SK-MEL-5 (cell line): Measurements from ENCODE around the gene MAP3K3. TPM values are rescaled to one million over a fixed set of nuclear protein-coding genes. Genes with fewer than 3 reads are reported as not detected.
A peak's percentile ranks its signal among the peaks of the same experiment; 100 is the strongest.

Experiments
- DNase-seq: peaks from one replicate; pipeline ENCODE4 v3.0.0-alpha.2; 2016; ENCODE audit warnings: low read depth, low spot score
- in situ Hi-C: cut with HindIII; loops from 2 replicates; pipeline ENCODE4 v1.10.0; 2016; ENCODE audit warnings: low sequenced_read_pairs, high pct_unique_total_duplicates, low pct_unique_long_range_greater_than_20kb
- total RNA-seq: library from RNA; depleted of rRNA; stranded (reverse); fragments of >200 nt; shearing (Covaris generic); gene quantifications from 2 replicates; pipeline ENCODE4 v1.2.3, GENCODE V29; 2014

Gene MAP3K3
- total RNA-seq, 1 experiment from 2014 or later = 13.1 TPM

GRCh38 chr17:63681530-63681929 is 59.3 kb downstream of the MAP3K3 start:
- peak; percentile 53 for DNase-seq
- in situ Hi-C loops = no loop called here

- in situ Hi-C loops = no loop called here
- no peak for DNase-seq
These were observed 60.2 kb downstream of the MAP3K3 start for GRCh38 chr17:63682441-63682840.

GRCh38 chr17:63682981-63683380 is 60.8 kb downstream of the MAP3K3 start:
- DNase-seq = peak; percentile 63
- in situ Hi-C loops = no loop called here

DNA sequence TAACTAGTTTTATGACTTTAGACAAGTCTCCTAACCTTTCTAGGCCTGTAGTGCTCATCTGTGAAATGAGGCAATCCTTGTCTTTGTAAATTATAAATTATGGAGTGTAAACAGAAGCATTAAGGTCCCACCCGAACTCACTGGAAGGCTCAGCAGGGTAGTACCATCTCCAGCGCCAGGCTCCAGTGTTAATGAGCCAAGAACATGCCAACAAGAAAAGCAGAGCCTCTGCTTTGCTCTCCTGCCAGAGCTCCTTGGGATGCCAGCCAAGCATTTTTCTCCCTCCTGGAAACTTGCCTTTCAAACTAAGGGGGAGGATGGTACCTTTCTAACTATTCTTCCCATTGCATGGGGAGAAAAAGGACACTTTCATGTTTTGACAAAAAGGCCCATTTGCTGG is 62.8 kb downstream of the MAP3K3 start:
- no peak for DNase-seq
- in situ Hi-C loops = no loop called here

GRCh38 chr17:63685578-63685977 is 63.4 kb downstream of the MAP3K3 start:
- in situ Hi-C loops = no loop called here

DNA sequence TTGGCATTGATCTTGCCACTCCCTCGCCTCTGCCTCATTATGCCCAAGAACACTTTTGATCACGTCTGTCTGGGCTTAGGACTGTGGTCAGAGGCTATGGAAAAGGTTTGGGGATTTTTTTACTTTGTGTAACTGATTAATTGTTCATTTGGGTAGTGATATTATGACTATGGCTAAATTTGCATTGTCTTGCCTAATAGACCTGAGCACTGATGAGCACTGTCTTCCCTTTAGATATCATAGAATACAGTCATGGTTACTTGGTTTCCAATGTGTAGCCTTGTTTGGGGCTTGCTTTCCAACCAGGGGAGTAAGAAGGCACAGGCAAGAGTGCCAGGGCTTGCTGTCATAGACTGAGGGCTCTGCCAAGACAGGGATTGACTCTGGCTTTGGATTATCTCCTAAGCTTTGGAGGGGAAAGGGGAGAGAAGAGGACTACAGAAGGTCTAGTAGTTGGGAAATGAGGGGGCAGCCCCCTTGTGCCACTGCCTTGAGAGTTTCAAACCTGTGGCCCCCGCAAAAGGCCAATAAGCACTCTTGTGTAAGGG is 64.0 kb downstream of the MAP3K3 start:
- in situ Hi-C loops = no loop called here
- DNase-seq = no peak

More at GRCh38 chr17:63685578-63685977, 63.4 kb downstream of the MAP3K3 start:
- no peak for DNase-seq

DNA sequence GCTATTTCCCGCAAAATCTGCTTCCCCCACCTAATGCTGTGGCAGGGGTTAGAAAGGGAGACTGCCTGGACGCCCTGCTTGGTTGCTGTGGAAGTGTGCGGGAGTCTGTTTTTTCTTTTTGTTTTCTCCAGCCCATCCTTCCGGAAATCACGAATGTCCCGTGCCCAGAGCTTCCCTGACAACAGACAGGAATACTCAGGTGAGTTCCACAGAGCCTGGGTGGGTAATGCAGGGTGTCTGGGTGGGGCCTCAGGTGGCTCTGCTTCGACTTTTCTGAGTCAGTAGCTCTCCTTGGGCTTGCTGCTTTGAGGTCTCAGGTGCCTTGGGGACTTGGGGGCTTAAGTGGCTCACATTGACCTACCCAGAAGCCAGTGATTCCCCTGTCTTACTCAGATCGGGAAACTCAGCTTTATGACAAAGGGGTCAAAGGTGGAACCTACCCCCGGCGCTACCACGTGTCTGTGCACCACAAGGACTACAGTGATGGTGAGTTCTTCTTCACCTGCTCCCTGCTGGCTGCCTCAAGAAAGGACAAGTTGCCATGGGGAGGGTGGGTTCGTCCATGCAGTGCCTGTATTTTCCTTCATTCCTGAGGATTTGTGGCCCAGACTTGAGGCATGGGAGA is 66.3 kb downstream of the MAP3K3 start:
- DNase-seq = no peak
- in situ Hi-C loops = no loop called here

DNA sequence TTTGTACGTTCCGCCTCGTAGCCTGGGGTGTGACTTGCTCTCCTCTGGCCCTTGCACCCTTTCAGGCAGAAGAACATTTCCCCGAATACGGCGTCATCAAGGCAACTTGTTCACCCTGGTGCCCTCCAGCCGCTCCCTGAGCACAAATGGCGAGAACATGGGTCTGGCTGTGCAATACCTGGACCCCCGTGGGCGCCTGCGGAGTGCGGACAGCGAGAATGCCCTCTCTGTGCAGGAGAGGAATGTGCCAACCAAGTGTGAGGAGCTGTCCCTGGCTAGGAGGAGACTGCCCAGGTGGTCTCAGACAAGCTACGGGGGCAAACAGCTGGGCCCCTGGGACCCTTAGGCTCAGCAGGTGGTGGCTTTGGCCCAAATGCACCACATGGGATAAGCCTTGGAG is 67.3 kb downstream of the MAP3K3 start:
- in situ Hi-C loops = no loop called here
- DNase-seq = no peak

DNA sequence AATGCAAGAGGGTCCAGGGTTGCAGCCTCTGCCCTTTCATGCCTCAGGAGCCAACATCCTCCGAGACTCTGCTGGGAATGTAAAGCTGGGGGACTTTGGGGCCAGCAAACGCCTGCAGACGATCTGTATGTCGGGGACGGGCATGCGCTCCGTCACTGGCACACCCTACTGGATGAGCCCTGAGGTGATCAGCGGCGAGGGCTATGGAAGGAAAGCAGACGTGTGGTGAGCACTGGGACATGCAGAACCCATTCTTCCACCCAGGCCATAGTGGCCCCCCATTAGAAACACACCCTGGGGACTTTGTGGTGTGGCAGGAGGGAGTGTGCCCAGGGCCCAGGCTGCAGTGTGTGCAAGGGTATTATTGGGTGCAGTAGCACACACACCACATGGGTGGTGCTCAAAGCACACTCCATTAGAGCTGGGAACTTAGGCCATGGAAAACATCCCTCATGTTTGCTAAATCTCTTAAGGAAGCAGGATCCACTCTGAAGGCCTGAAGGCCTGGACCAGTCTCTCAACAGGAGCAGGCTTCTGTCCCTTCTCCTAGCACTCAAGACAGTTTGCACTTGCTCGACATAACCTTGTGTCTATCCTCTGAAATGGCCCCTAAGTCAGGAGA is 70.1 kb downstream of the MAP3K3 start:
- in situ Hi-C loops = no loop called here
- DNase-seq = no peak

DNA sequence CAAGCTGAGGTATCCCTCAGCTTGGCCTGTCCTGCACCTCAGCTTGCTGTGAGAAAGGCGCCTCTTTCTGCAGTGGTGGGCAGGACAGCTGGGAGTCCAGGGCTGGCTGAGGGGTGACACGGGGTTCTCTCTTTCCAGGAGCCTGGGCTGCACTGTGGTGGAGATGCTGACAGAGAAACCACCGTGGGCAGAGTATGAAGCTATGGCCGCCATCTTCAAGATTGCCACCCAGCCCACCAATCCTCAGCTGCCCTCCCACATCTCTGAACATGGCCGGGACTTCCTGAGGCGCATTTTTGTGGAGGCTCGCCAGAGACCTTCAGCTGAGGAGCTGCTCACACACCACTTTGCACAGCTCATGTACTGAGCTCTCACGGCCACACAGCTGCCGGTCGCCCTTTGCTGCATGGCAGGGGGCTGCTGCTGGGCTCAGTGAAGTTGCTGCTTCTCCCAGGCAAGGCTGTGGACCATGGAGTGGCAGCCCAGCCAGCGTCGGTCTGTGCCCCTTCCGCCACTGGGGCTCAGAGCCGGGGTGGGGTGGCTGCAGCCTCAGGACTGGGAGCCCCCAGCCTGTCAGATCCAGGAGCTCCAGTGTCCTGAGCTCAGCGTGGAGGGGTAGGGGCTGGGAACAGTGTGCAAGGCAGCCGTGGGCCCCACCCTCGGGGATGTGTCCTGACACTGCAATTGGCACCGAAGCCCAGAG is 71.3 kb downstream of the MAP3K3 start:
- DNase-seq = no peak
- in situ Hi-C loops = no loop called here

DNA sequence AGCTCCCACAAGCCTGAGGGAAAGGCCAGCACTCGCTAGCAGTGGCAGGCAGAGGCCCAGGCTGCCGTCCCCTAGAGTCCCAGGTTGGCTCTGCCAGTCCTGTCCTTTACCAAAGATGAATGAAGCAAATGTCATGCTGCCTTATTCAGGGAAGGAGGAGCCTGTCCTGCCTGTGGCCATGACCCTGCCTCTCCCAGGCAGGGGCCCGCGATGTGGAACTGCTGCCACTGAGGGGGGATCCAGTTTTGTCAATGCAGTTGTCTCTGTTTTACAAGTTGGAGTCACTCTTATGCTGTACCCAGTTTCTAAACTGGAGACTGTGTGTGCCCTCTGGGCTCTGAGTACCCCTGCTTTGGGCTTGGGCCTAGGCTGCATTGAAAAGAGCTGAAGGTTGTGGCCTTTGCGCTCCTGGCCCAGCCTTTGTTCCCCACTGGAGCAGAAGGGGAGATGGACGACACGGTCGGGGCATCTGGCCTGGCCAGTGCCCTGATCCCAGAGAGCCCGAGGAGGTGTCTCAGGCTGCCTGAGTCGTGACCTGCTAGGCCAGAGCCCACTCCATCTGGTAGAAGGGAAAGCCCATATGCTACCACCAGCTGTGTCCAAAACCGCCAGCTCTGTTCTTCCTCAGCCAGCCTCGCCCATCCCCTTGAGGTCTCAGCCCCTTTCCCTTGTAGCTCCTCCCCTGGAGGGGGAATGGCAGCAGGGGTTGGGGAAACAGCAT is 72.2 kb downstream of the MAP3K3 start:
- no peak for DNase-seq
- in situ Hi-C loops = no loop called here

DNA sequence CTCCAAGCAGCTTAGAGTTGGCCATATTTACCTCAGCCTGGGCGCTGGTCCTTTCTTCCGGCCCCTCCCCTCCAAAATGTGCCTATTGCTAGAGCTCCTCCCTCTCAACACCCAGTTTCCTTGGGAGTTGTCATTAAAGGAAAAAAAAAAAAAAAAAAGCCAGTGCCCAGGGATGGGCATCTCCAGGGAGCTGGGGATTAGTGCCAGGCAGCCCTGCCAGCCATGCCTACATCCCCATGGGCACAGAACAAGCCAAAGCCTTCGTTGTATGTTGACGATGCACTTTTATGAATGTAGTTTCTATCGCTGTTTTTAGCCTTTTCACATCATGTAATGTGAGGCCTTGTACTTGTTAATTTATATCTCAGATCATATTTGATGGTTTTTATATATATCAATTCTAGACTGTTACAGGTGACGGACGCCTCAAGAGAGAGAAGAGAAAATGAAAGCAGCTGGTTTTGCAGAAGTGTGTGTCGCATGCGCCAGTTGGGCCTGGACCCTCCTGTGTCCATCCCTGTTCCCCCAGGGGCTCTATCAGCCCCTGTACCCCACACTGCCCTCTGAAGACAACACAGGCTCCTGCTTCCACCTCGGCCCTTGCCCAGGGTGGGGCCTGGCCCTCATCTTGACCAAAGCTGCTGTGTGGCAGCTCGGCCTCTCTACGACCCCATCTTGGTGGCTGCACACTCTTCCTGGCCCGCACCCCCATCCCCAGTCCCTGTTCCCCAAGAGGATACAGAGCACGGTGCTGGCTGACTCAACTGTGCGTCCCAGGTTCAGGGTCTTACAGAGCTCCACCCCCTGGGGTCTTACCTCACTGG is 72.9 kb downstream of the MAP3K3 start:
- in situ Hi-C loops = no loop called here
- no peak for DNase-seq

DNA sequence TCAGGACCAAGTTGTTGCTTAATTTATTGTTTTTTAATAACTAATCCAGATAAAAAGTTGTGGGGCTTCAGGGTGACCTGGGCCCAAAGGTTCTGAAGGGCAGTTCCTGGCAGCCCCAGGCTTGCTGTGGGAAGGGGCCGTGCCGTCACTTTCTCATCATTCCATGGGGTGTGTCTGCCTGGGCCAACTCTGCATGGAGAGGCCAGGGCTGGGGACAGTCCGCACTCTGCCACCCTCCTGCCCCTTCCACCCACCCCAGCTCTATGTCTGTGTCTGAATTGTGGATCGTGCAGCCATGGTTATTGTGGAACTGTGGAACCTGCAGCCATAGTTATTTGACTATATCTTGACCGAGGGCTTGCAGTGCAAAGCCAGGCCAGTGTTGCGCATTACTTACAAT is 73.7 kb downstream of the MAP3K3 start:
- in situ Hi-C loops = no loop called here

GRCh38 chr17:63696381-63696961 is 74.3 kb downstream of the MAP3K3 start:
- in situ Hi-C loops = no loop called here
- DNase-seq = peak; percentile 62

More for the DNA sequence above, 73.7 kb downstream of the MAP3K3 start:
- no peak for DNase-seq

GRCh38 chr17:63697341-63698286 is 75.4 kb downstream of the MAP3K3 start:
- in situ Hi-C loops = no loop called here
- DNase-seq = peak; percentile 66

GRCh38 chr17:63698381-63698885 is 76.2 kb downstream of the MAP3K3 start:
- in situ Hi-C loops = no loop called here
- no peak for DNase-seq
